ENCODE data around the gene HES4.

DNA sequence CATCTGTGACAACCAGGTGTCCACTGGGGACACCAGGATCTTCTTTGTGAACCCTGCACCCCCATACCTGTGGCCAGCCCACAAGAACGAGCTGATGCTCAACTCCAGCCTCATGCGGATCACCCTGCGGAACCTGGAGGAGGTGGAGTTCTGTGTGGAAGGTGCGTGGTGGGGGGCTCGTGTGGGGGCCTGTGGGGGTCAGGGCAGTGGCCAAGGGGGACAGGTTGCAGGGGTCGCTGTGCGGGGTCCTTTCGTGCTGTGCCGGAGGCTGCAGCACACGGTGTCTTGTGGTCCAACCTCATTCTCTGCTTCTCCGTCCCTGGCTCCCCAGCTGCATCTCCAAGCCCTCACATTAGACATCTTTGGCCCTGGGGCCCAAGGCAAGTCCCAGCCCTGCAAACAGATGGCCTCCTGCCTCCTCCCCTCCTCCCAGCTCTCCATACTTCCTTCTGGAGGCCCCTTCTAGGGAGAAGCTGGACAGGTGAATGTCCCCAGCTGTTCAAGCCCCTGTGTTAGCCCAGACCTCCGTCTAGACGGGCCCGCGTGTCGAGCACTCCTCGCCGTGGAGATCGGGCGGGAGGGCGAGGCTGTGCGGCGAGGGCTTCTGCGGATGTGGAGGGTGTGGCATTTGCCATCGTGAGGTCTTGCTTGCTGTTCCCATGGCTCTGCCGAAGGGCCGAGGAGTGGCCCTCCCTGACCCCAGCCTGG lies 22.6 kb upstream of the HES4 start:
- TF ChIP-seq, protein P1, sequence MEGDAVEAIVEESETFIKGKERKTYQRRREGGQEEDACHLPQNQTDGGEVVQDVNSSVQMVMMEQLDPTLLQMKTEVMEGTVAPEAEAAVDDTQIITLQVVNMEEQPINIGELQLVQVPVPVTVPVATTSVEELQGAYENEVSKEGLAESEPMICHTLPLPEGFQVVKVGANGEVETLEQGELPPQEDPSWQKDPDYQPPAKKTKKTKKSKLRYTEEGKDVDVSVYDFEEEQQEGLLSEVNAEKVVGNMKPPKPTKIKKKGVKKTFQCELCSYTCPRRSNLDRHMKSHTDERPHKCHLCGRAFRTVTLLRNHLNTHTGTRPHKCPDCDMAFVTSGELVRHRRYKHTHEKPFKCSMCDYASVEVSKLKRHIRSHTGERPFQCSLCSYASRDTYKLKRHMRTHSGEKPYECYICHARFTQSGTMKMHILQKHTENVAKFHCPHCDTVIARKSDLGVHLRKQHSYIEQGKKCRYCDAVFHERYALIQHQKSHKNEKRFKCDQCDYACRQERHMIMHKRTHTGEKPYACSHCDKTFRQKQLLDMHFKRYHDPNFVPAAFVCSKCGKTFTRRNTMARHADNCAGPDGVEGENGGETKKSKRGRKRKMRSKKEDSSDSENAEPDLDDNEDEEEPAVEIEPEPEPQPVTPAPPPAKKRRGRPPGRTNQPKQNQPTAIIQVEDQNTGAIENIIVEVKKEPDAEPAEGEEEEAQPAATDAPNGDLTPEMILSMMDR (IDR thresholded peaks at IDR 0.05), result no peak
- TF ChIP-seq POLR2A (IDR thresholded peaks at IDR 0.05), result no peak
